CD4-positive, alpha-beta T cell treated with Interleukin-17A for 4 hours (primary cell): ENCODE measurements around the gene DACH1.

Source experiments
- DNase-seq: peaks from one replicate; pipeline ENCODE4 v3.0.0-alpha.2; 2020; ENCODE audit warnings: mixed read lengths

Gene DACH1

DNA sequence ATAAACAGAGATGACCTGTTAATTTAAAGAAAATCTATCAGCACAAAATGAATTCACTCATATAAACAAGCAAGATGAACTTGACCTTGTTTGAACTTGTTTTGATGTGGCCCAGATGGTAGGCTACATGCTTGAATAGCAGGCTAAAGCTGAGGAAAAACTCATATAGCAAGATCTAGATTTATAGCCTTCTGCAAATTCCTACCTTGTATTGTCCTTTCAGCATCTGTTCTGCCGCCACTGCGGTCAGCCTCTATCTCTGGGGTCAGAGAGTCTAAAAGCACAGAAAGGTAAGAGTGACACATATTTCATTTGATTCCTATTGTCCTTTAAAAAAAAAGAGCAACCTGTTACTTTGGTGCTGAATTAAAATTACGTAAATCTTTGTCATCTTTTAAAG is 392.1 kb downstream of the DACH1 start:
- DNase-seq: no peak

DNA sequence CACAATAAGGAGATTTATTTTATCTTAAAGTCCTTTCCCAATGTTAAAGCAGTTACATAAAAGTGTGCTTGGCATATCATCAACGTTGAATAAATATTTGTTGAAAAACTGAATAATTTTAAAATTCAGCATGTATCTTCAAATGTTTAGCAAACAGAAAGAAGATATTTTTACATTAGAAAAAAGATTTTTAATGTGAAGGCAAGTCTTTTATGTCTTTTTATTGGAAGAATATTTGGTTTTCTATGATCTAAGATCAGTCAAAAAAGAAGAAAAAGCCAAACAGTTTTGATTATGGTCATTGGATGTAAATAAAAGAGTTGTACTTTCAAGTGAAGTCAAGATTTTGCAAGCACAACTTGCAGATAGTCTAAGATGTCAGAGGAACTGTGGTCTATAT is 397.4 kb downstream of the DACH1 start:
- DNase-seq: no peak

DNA sequence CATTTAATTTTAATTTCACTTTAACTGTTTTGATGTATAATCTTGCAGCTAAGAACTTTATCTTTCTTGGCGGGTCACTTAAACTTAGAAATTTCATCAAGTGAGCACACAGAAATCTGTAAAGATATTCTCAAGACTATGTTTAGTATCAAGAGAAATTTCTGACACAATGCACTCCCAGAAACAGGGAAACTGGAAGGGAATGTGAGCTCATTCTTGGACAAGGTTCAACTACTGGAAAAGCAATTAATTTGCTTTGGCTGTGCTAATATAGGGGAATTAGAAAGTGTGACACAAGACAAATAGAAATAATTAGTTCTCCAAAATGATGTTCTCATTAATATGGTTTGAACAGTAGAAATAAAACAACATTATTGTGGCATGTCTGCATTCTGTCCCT is 402.3 kb downstream of the DACH1 start:
- no peak for DNase-seq

DNA sequence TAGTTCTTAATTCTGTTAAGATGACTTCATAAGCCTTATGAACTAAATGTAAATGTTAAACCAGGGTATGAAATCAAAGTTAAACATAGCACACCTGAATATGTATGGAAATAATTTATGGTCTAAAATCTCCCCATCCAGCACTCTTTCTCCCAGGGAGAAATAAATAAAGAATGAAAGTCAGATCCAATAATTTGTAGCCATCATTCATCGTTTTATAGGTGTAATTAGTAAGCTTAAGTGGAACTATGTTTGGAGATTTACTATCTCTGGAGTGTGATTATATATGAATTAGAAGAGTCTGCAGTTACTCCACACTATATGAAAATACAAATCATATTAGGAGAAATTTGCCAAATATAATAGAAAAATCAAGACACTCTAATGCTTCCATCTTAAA is 405.1 kb downstream of the DACH1 start:
- DNase-seq: no peak

DNA sequence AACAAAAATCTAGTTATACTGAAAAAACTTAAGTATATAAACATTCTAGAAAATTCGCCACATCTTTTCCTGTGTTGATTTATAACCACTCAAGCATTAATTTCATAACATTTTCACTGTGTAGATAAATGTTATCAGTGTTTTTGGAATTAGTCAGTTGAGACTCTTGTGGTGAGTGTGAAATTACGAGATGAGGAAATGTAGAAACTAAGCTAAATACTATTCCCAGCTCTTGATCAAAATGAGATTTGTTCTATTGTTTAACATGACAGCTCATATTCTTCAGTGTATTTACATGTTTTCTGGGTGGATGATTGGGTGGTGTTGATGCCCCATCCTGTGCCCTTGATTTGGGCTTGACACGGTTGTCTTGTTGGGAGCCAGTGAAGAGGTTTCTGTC is 406.8 kb downstream of the DACH1 start:
- DNase-seq: no peak

DNA sequence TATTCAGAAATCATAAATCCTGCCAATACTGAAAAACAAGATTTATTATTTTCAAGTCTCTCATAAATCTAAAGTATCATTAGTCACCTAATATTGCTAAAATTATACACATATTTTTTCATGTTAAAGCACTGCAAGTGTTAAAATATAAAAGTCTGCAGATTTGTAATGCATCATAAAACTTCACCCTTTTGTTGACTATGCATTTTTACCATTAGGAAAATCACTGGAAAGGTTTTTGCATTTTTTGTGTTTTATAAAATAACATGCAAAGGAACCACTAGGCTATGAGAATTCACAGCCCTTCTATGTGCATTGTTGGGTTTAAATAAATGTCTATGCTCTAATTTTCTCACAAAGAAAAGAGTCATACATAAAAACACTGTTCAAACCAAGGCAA is 407.3 kb downstream of the DACH1 start:
- no peak for DNase-seq

DNA sequence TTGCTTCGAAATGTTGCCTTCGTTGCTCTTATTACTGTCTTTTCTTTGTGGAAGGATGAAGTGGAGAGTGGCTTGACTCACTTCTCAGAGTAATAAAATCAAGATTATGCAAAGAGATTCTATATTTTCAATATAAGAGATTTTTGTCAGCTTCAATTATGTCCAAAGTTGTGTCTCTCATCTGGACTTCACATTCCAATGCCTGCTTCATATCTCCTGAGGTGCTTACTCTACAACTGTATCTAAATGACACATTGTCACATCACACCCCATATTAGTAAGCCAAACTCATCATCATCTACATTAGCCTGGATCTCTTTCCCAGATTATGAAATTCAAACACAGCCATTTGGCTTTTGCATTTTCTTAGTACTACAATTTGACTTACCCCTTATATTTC is 409.4 kb downstream of the DACH1 start:
- DNase-seq: no peak

DNA sequence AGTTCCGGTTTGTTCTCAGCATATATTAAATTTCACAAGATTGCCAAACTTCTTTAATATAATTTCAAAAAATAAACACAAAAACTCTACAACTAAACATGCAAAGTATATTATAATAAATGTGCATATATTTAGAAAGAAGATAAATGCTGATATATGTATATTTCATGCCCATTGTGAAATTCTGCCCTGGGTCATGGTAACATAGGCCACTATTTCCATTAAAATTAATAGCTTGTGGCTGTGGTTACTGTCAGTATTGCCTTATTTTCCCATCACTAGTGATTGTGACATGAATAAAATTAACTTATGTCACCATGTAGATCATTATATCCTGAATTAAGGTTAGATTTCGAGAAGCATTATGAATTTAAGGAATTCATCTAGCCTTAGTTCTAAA is 410.9 kb downstream of the DACH1 start:
- DNase-seq: no peak

DNA sequence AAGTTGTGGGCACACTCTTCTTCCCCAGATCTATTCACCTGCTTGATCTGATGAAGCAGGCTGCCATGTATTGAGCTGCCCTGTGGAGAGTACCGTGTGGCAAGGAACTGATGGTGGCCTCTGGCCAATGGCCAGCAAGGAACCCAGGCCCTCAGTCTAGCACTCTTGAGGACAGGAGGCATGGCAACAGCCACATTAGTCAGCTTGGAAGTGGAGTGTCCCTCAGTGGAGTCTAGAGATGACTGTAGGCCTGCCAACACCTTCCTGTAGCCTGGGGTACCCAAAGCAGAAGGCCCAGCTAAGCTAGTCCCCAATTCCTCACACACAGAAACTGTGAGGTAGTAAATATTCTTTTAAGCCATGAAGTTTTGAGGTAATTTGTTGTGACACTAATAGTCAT is 412.5 kb downstream of the DACH1 start:
- DNase-seq: no peak

DNA sequence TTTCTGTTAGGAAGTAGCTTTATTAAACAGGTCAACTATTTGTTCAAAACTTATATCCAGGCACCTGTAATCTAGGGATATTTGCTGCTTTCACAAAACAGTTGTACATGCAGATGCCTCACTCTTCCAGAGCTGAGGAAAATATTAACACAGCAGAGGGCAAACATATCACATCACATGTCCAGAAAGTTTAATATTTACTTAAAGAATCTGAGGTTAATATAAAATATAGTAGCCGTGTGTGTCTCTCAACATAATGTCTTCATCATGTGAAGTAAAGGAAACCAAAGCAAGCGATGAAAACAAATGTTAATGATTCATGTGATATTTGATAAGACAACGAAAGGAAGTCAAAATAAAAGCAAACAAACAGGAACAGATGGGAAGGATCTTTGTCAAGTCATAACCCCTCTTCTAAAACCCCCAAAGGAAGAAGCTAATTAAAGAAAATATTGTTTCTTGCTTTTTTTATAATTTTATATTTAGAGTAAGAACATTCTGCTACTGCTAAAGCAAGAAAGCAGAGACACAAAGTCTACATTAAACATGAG is 418.8 kb downstream of the DACH1 start:
- no peak for DNase-seq

DNA sequence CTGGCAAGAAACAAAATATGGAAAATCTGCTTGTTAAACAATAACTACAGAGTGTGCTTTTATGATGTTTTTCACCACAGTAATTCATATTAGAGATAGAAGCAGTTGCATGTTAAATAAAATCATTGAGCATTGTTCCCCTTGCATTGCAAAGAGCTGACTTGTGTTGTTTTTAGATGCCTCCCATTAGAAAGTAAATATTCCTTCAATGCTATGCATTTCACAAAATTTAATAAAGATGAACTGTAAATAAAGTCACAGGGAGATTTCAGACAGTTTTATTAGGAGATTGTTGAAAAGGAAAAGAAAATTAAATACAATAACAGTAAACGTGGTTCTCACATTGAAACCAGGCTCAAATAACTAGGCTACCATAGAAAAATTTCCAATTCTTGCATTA is 429.3 kb downstream of the DACH1 start:
- no peak for DNase-seq

DNA sequence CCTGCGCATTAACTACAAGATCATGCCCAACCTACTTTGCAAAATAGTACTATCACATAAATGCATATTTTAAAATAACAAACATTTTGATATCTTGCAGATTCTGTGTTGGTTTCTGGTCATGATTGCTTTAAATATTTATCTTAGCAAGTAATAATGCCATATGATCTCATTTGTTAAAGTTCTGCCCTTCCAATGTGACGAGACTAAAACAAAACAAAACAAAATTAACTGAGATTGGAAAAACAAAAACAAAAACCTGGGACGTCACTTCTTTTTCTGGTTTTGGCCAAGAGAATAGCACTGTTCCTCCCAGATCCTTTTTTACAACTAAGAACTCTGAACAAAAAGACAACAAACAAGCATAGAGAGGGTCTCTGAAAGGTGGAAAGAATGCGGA is 436.3 kb downstream of the DACH1 start:
- DNase-seq: no peak

DNA sequence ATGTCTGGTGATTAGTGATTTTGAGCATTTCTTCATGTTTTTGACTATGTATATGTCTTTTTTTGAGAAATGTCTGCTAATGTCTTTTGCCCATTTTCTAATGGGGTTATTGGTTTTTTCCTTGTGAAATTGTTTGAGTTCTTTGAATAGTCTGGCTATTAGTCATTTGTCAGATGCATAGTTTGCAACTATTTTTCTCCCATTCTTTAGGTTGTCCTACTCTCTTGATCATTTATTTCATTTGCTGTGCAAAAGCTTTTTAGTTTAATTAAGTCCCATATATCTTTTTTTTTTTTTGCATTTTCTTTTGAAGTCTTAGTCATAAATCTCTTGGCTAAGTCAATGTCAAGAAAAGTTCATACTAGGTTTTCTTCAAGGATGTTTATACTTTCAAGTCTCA is 449.8 kb downstream of the DACH1 start:
- DNase-seq: no peak

DNA sequence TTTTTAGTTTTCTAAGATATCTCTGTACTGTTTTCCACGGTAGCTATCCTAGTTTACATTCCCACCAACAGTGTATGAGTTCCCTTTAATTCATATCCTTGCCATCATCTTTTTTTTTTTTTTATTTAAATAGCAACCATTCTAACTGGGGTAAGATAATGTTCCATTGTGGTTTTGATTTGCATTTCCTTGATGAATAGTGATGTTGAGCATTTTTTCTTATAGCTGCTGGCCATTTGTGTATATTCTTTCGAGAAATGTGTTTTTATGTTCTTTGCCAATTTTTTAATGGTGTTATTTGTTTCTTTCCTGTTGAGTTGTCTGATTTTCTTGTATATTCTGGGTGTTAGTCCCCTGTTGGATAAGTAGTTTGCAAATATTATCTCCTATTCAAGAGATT is 454.8 kb downstream of the DACH1 start:
- DNase-seq: no peak

DNA sequence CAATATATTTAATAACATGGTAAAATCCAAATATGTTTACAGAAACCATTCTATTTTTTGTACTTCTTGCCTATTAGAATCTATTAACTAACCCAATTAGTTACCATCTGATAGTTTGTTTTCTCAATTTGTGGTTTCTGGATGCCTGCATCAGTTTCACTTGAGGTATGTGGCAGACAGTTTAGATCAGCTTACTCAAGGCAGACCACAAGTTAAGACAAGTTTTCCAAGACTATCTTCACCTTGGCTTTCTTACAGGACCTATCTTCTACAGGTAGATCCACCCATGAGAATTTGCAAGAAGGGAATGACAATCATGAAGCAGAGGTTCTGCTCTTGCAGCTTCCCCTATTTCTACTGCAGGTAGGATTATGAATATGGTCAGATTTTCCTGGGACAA is 458.6 kb downstream of the DACH1 start:
- no peak for DNase-seq

DNA sequence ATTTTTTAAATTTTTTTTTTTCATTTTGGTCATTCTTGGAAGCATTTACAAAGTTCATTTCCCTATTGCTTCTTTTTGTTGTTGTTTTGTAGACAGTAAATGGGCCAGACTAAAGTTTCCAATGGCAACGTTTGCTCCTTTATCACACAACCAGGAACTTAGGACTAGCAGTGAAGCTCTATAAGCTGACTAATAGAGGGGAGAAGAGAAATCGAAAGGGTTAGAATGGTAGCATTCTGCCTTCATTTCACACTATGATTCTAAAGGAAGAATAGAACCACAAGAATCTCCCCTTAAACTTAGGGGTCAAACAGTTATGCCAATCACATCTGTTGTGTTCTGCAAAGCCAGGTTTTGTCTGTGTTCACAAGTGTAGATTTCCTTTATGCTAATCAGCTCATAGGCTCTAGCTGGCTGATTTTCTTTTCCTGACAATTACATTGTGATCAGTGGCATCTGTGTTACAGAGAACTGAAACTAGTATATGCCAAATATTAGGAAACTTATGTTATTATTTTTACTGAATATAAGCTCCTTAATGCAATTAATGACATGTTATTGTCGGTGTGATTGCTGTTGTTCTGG is 467.3 kb downstream of the DACH1 start:
- no peak for DNase-seq

DNA sequence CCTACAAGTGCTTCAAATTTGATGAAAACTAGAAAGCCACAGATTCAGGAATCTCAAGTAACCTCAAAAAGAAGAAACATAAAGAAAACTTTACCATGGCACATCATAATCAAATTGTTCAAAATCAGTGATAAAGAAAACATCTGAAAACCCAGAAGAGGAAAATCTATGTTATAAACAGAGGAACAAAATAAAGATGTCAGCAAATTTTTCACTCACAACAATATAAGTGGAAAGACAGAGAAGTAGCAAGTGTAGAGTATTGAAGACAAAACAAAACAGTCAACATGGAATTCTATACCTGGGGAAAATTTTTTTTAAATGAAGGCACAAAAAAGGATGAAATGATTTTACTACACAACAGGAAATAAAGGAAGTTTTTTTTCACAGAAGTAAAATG is 470.9 kb downstream of the DACH1 start:
- DNase-seq: no peak

DNA sequence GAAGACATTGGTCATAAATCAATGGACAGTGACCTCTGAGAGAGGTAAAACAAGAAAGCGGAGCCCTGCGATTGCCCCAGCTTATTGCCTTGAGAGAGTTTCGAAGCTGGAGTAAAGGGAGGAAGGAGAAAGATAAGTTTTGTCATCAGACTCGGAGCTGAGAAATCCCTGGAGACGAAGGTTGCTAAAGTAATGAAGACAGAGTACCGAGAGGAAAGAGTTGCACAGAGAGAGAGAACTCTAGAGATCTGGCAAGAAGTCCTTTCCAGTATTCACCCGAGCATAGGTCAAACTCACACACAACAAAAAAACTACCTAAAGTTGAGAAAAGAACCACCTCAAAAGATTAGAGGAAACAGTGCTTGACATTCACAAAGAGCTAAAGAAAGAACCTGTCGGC is 472.0 kb downstream of the DACH1 start:
- DNase-seq: no peak

DNA sequence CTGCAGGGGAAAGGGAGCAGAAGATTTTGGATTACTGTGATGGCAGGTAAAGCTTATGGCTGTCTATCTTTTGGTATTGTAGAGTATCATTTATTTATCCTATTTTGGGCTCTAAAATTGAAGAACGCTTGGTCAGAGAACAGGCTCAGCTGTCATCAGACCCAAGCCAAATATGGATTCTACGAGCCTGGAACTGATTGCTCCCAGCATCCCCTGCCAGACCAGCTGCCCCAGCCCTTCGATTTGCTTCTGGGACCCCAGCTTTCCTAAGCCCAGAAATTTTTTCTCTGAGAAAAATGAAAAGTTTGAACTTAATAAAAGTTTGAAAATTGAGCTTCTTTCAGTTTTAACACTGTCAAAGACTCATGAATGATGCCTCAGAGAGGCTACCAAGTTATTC is 472.8 kb downstream of the DACH1 start:
- no peak for DNase-seq
